Neural progenitor cell (in vitro differentiated cells): ENCODE data around the gene GTF3C1.

ENCODE experiments used
- CTCF ChIP-seq: fragments of 200-600 bp; sonication (generic); IDR thresholded peaks from 2 replicates; pipeline ENCODE4 v1.5.1; 2017; ENCODE audit warnings: antibody characterized with exemption, mild to moderate bottlenecking
- EZH2 ChIP-seq: fragments of 200-600 bp; sonication (generic); IDR thresholded peaks from 2 replicates; pipeline ENCODE4 v1.6.1; 2017; ENCODE audit warnings: antibody characterized with exemption, mild to moderate bottlenecking, moderate library complexity
- EZH2phosphoT487 ChIP-seq: fragments of 200-600 bp; sonication (generic); IDR thresholded peaks from 2 replicates; pipeline ENCODE4 v1.6.1; 2017; ENCODE audit warnings: antibody characterized with exemption

DNA sequence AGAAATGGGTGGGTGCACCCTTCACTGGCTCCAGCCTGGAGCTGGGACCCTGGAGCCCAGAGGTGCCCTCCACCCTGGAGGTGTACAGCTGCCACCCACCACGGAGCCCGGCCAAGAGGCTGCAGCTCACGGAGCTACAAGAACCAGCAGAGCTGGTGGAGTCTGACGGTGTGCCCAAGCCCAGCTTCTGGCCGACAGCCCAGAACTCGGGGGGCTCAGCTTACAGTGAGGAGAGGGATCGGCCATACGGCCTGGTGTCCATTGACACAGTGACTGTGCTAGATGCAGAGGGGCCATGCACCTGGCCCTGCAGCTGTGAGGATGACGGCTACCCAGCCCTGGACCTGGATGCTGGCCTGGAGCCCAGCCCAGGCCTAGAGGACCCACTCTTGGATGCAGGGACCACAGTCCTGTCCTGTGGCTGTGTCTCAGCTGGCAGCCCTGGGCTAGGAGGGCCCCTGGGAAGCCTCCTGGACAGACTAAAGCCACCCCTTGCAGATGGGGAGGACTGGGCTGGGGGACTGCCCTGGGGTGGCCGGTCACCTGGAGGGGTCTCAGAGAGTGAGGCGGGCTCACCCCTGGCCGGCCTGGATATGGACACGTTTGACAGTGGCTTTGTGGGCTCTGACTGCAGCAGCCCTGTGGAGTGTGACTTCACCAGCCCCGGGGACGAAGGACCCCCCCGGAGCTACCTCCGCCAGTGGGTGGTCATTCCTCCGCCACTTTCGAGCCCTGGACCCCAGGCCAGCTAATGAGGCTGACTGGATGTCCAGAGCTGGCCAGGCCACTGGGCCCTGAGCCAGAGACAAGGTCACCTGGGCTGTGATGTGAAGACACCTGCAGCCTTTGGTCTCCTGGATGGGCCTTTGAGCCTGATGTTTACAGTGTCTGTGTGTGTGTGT is 100.9 kb downstream of the GTF3C1 start:
- no peak for TF ChIP-seq CTCF
- TF ChIP-seq EZH2phosphoT487, result no peak
- TF ChIP-seq EZH2, result no peak
